Right lobe of liver (tissue), 4 donors: ENCODE measurements around the gene LRMDA.

Source experiments
- POLR2A ChIP-seq: fragments of 450-650 bp; IDR thresholded peaks from one replicate; pipeline ENCODE4 v1.6.1; 2017; ENCODE audit warnings: antibody characterized with exemption, mild to moderate bottlenecking
- TF ChIP-seq, protein P1 (sequence below), 4 donors: fragments of 200-600 bp in 3 of 4; fragments of 450-650 bp in 1 of 4; IDR thresholded peaks; one replicate each; pipeline versions ENCODE4 v1.5.1 to v1.8.0; 2016 to 2022; ENCODE audit warnings: antibody characterized with exemption in 4 of 4, mild to moderate bottlenecking in 2 of 4
- donor health status: DM: no; HTN: no; CAD: no.
- donor health status: DM: no; HTN: no; CAD: no.
- donor health status: DM: no; HTN: yes; CAD: no.

GRCh38 chr10:75472685-75473084, 41.3 kb downstream of the LRMDA start:
- TF ChIP-seq, protein P1, sequence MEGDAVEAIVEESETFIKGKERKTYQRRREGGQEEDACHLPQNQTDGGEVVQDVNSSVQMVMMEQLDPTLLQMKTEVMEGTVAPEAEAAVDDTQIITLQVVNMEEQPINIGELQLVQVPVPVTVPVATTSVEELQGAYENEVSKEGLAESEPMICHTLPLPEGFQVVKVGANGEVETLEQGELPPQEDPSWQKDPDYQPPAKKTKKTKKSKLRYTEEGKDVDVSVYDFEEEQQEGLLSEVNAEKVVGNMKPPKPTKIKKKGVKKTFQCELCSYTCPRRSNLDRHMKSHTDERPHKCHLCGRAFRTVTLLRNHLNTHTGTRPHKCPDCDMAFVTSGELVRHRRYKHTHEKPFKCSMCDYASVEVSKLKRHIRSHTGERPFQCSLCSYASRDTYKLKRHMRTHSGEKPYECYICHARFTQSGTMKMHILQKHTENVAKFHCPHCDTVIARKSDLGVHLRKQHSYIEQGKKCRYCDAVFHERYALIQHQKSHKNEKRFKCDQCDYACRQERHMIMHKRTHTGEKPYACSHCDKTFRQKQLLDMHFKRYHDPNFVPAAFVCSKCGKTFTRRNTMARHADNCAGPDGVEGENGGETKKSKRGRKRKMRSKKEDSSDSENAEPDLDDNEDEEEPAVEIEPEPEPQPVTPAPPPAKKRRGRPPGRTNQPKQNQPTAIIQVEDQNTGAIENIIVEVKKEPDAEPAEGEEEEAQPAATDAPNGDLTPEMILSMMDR (IDR thresholded peaks at IDR 0.05) = no peak
- TF ChIP-seq POLR2A = no peak
